ENCODE results near the gene SSBP3. TPM values are rescaled to one million over a fixed set of nuclear protein-coding genes. Genes with fewer than 3 reads are reported as not detected.
A peak's percentile ranks its signal among the peaks of the same experiment; 100 is the strongest.

Gene SSBP3
- total RNA-seq, 1 donor from 2014 or later = 51.0 TPM

DNA sequence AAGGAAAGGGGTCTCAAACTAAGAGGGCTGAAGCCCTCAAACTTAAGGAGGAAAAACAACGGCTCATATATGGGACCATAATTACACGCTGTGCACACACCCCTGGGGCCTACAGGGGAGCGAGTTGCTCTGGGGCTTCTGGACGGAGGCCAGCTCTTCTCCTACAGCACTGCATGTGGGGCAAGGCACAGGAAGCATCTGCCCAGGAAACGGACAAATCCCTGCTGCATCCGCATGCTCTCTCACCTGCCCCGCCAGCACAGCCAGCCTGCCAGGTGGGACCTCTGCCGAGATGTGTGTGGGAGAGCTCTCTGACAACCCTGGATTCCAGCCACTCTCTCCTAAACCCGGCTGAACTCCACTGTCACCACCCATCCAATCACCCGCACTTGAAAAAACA is 152.1 kb downstream of the SSBP3 start:
- no peak overlapping the region for H3K4me3 ChIP-seq
- peaks cover 0 to 2% of the 10 kb centered on the region in 2 donors for H3K4me1 ChIP-seq
- H3K9me3 ChIP-seq = no peaks in the 10 kb centered on the region
- TF ChIP-seq, protein P1, sequence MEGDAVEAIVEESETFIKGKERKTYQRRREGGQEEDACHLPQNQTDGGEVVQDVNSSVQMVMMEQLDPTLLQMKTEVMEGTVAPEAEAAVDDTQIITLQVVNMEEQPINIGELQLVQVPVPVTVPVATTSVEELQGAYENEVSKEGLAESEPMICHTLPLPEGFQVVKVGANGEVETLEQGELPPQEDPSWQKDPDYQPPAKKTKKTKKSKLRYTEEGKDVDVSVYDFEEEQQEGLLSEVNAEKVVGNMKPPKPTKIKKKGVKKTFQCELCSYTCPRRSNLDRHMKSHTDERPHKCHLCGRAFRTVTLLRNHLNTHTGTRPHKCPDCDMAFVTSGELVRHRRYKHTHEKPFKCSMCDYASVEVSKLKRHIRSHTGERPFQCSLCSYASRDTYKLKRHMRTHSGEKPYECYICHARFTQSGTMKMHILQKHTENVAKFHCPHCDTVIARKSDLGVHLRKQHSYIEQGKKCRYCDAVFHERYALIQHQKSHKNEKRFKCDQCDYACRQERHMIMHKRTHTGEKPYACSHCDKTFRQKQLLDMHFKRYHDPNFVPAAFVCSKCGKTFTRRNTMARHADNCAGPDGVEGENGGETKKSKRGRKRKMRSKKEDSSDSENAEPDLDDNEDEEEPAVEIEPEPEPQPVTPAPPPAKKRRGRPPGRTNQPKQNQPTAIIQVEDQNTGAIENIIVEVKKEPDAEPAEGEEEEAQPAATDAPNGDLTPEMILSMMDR (IDR thresholded peaks at IDR 0.05) = no peak
- H3K27me3 ChIP-seq = no peaks in the 10 kb centered on the region
- peaks cover 7 to 22% of the 10 kb centered on the region in 2 donors for H3K36me3 ChIP-seq
- H3K27ac ChIP-seq = no peak overlapping the region
- no peak for DNase-seq (ENCODE audit: low spot score in 2 of 2)
- intact Hi-C loops (cut with DNase I) = no loop called here

DNA sequence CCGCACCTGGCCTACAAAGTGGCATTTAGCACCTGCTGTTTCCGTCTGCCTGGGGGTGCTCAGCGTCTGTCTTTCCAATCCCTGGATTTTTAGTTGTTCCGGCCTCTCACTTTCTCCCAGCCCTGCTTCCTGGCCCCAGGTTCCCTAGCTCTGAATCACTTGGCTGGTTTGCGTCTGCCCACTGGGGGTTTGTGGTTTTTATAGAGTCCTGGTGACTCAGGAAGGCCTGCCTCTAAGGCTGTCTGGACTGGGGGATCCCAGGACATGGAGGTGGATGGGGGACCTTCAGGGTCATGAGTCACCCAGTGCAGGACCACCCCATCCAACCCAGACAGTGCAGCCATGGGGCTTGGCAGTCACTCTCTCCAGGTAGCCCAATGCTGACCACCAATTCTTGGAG is 152.7 kb downstream of the SSBP3 start:
- TF ChIP-seq, protein P1 (IDR thresholded peaks at IDR 0.05) = no peak
- intact Hi-C loops (cut with DNase I) = no loop called here
- Histone ChIP-seq H3K4me1 (peaks cover 0 to 2% of the 10 kb centered on the region in 2 donors), H3K27ac (no peak overlapping the region), H3K4me3 (no peak overlapping the region), H3K36me3 (peaks cover 11 to 24% of the 10 kb centered on the region in 2 donors), H3K9me3 (no peaks in the 10 kb centered on the region), H3K27me3 (no peaks in the 10 kb centered on the region)
- no peak for DNase-seq (ENCODE audit: low spot score in 2 of 2)

DNA sequence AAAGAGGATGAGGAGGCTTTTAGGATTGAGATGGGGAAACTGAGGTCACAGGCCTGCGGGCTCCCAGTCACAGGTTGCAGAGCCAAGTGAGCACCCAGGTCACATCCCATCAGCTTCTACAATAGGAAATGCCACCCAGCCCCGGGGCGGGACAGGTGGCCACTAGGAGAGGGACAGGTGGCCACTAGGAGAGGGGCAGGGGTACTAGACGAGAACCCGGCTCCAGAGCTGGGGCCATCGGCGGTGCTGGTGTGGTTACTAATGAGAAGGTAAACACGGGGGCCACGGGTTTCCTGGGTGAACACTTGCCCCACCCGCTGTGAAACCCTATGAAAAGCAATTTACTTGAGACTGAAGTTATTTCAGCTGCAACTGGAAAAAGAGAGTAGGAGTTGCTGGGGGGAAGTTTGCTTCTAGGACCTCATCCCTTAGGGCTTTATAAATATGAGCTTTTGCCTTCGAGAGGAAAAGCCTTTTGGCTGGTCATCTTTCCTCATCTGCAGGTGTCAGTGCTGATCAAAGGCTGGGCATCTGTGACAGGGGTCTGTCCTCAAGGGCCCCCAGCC is 153.7 kb downstream of the SSBP3 start:
- no peak for DNase-seq (ENCODE audit: low spot score in 2 of 2)
- peaks cover 0 to 2% of the 10 kb centered on the region in 2 donors for H3K4me1 ChIP-seq
- no peaks in the 10 kb centered on the region for H3K9me3 ChIP-seq
- H3K27me3 ChIP-seq = no peaks in the 10 kb centered on the region
- intact Hi-C loops (cut with DNase I) = no loop called here
- H3K4me3 ChIP-seq = no peak overlapping the region
- H3K36me3 ChIP-seq = peaks cover 11 to 23% of the 10 kb centered on the region in 2 donors
- H3K27ac ChIP-seq = no peak overlapping the region
- TF ChIP-seq, protein P1 (IDR thresholded peaks at IDR 0.05) = no peak

DNA sequence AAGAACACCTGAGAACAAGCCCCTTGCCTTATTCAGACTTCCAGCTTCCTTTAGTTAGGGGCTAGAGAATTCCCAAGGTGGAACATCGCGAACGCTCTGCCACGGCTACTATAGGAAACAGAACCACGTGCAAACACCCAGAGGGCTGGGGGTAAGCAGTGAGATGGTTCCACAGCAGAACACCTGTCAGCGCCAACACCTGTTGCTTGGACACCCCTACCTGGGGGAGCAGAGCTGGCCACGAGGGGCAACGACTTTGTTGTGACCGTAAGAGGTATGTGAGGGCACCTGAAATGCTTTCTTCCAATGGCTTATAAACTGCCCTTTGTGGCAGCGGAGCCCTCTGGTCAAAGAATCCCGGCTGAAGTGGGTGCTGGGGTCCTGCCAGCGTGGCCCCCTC is 155.5 kb downstream of the SSBP3 start:
- Histone ChIP-seq H3K4me3 (no peak overlapping the region), H3K27ac (no peak overlapping the region), H3K4me1 (peaks cover 0 to 2% of the 10 kb centered on the region in 2 donors), H3K9me3 (no peaks in the 10 kb centered on the region), H3K36me3 (peaks cover 22 to 29% of the 10 kb centered on the region in 2 donors), H3K27me3 (no peaks in the 10 kb centered on the region)
- intact Hi-C loops (cut with DNase I) = no loop called here
- TF ChIP-seq, protein P1 (IDR thresholded peaks at IDR 0.05) = no peak
- no peak for DNase-seq (ENCODE audit: low spot score in 2 of 2)

DNA sequence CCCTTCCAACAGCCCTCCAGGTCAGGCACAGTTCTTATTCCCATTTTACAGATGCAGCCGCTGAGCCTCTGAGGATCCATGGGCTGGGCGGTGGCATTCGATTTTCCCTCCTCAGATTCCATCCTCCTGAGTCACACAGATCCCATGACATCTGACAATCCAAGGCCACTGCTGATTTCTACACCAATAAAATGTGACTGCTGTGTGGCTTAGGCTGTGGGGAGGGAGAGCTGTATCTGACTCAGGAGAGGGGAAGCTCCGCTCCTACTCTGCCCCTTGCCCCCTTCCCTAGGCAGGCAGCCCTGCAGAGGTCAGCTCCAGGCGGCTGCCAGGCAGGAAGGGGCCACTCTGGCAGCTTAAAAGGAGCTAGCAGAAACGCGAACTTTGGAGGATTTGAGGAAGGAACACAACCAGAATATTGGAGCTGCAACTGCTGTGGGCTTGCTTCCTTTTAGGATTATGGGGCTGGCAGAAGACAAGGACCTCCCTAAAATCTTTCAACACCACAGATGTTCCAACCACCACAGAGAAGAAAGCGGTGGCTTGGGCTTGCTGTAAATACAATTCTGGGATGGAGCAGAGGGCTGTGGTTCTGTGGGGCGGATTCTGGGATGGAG is 156.3 kb downstream of the SSBP3 start:
- H3K27me3 ChIP-seq = no peaks in the 10 kb centered on the region
- no peak for DNase-seq (ENCODE audit: low spot score in 2 of 2)
- intact Hi-C loops (cut with DNase I) = no loop called here
- no peak overlapping the region for H3K4me3 ChIP-seq
- peak overlapping the region in 1 of 2 donors; percentile 42 for H3K27ac ChIP-seq
- peaks cover 0 to 2% of the 10 kb centered on the region in 2 donors for H3K4me1 ChIP-seq
- H3K36me3 ChIP-seq = peaks cover 22 to 25% of the 10 kb centered on the region in 2 donors
- TF ChIP-seq, protein P1 (IDR thresholded peaks at IDR 0.05) = no peak
- H3K9me3 ChIP-seq = no peaks in the 10 kb centered on the region
